HG02798 (cell line): ENCODE results near the gene CMC2.
A peak's percentile ranks its signal among the peaks of the same experiment; 100 is the strongest.

Experiments used
- ATAC-seq: cut with Tn5 transposase; IDR thresholded peaks from one replicate; pipeline ENCODE4 v1.9.1; 2021; ENCODE audit warnings: mild to moderate bottlenecking; ENCODE audit not compliant: unreplicated experiment, poor library complexity

The CMC2 gene

GRCh38 chr16:81006813-81007695, at the start of gene CMC2, which contains the start of gene CENPN:
CMC2 (minus strand) TSS chr16:81006885; CDS start chr16:80997394, 9,491 bp downstream.
CENPN (plus strand) TSS chr16:81007214; CDS start chr16:81011940, 4,726 bp downstream.
- ATAC-seq: peak; percentile 86

- ATAC-seq: no peak
These were observed 47.1 kb upstream of the CMC2 start for GRCh38 chr16:81053761-81054160.

GRCh38 chr16:81042821-81043220, 36.1 kb upstream of the CMC2 start:
- ATAC-seq: no peak

- ATAC-seq: no peak
These were observed 35.0 kb upstream of the CMC2 start for GRCh38 chr16:81041696-81042095.

- no peak for ATAC-seq
These were observed 34.2 kb upstream of the CMC2 start for GRCh38 chr16:81040842-81041241.

- no peak for ATAC-seq
These were observed 33.4 kb upstream of the CMC2 start for GRCh38 chr16:81040131-81040530.

GRCh38 chr16:81036751-81037350, 30.2 kb upstream of the CMC2 start:
- ATAC-seq: no peak

GRCh38 chr16:81035975-81036750, 29.5 kb upstream of the CMC2 start:
- ATAC-seq: peak; percentile 68

- ATAC-seq: peak; percentile 92
These were observed 28.8 kb upstream of the CMC2 start, which contains the start of gene ATMIN for GRCh38 chr16:81035398-81035974. ATMIN (plus strand) TSS chr16:81035842; CDS start chr16:81035871, 29 bp downstream.

- ATAC-seq: no peak
These were observed 23.4 kb upstream of the CMC2 start for GRCh38 chr16:81029930-81030604.

- no peak for ATAC-seq
These were observed 19.7 kb upstream of the CMC2 start for GRCh38 chr16:81026429-81026828.

GRCh38 chr16:81018496-81018895, 11.8 kb upstream of the CMC2 start:
- ATAC-seq: no peak

- ATAC-seq: no peak
These were observed 8.0 kb upstream of the CMC2 start for GRCh38 chr16:81014672-81015071.

- ATAC-seq: no peak
These were observed 6.3 kb upstream of the CMC2 start for GRCh38 chr16:81012974-81013373.

GRCh38 chr16:81008505-81008789, 1.8 kb upstream of the CMC2 start:
- no peak for ATAC-seq

GRCh38 chr16:81006211-81006812, 373 bp downstream of the CMC2 start:
- ATAC-seq: peak; percentile 32

- ATAC-seq: no peak
These were observed 999 bp downstream of the CMC2 start for GRCh38 chr16:81005610-81006161.

- ATAC-seq: no peak
These were observed 1.9 kb downstream of the CMC2 start for GRCh38 chr16:81004646-81005353.
